Urinary bladder (tissue), 4 donors: ENCODE data around the gene RAB31. TPM values are rescaled to one million over a fixed set of nuclear protein-coding genes. Genes with fewer than 3 reads are reported as not detected.

Source experiments
- DNase-seq: peaks from one replicate; pipeline ENCODE4 v3.0.0-alpha.2; 2015; ENCODE audit errors: extremely low spot score
- H3K27ac ChIP-seq: one replicate; pipeline ENCODE4 v1.5.1; 2013; ENCODE audit warnings: low read depth, mild to moderate bottlenecking, moderate library complexity
- H3K36me3 ChIP-seq: one replicate; pipeline ENCODE4 v1.6.1; 2013; ENCODE audit warnings: mild to moderate bottlenecking, moderate library complexity; ENCODE audit not compliant: insufficient read depth
- H3K4me1 ChIP-seq: one replicate; pipeline ENCODE4 v1.6.1; 2013; ENCODE audit warnings: mild to moderate bottlenecking, moderate library complexity; ENCODE audit not compliant: insufficient read depth
- H3K4me3 ChIP-seq: one replicate; pipeline ENCODE4 v1.5.1; 2013; ENCODE audit warnings: low read depth, low read length
- WGBS: extraction: QIAGEN DNeasy Blood & Tissue Kit; methylation state at CpG from one replicate; pipeline ENCODE4 v1.1.7; 2013; 5-methylcytosine and 5-hydroxymethylcytosine counted together
- polyA plus RNA-seq: library from polyadenylated mRNA; stranded (reverse); fragments of 200-250 nt; gene quantifications from one replicate; pipeline ENCODE4 v1.2.3, GENCODE V29; 2013
- total RNA-seq: library from RNA; depleted of rRNA; stranded (reverse); fragments of >200 nt; gene quantifications from one replicate; pipeline ENCODE4 v1.2.3, GENCODE V29; 2014
- donor health status: healthy with polysubstance abuse.
- donor health status: healthy.

The RAB31 gene
- total and polyA plus RNA-seq, 2 donors: 37.1 to 77.2 TPM

GRCh38 chr18:9827211-9827792 is 119.2 kb downstream of the RAB31 start:
- DNase-seq: no peak
- Histone ChIP-seq H3K27ac (no peak overlapping the region), H3K4me1 (peaks cover 1% of the 10 kb centered on the region), H3K4me3 (no peak overlapping the region), H3K36me3 (no peaks in the 10 kb centered on the region)
- 83% methylated on average over 7 of the region's 7 CpGs for WGBS

DNA sequence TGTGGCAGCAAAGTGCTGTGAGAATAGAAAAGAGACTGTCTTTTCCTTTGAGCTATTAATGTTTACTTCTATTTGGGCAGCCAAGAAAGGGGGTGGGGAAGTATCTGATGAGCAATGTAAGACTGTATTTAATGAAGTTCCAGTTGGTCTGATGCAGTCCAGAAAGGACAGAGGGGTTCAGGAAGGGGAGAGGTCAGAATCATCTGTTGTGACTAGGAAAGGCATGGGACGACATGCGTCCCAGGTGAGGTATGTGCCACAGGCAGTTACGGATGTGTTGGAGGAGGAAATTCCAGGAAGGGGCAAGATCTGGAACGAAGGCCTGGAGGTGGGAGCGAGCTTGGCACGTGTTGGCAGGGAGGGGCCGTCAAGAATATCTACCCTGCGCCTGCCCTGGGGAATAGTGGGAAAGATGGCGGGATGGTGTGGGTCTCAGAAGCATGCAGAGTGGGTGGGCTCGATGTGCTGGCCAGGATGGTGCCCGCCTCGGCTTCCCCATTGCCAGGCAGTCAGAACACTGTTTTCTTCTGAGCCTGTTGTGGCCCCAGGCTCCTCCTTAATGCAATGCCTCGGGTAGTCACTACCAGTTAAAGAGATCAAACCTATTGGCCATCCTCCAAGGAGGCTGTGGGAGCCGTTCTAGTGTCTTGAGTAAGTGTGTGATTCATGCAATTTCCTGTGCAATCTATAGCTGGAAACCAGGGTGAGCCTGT is 119.8 kb downstream of the RAB31 start:
- Histone ChIP-seq H3K27ac (no peak overlapping the region), H3K36me3 (no peaks in the 10 kb centered on the region), H3K4me1 (peaks cover 1% of the 10 kb centered on the region), H3K4me3 (no peak overlapping the region)
- WGBS: 79% methylated on average over 14 of the region's 14 CpGs
- no peak for DNase-seq

- 88% methylated on average over 15 of the region's 15 CpGs for WGBS
- Histone ChIP-seq H3K4me1 (peaks cover 1% of the 10 kb centered on the region), H3K36me3 (no peaks in the 10 kb centered on the region)
Measured at GRCh38 chr18:9828506-9829396, 120.7 kb downstream of the RAB31 start.

DNA sequence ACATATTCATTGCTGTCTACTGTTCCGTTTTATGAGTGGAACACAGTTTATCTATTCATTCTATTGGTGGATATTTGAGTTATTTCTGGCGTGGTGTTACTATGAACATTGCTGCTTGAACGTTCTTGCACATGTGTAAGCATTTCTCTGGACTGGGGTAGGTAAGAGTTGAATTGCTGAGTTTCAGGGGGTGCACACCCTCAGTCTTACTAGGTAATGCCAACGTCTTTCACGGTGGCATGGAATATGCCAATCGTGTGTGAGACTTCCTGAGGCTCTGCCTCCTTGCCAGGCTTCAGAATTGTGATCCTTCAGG is 121.3 kb downstream of the RAB31 start:
- 94% methylated on average over 6 of the region's 6 CpGs for WGBS
- no peaks in the 10 kb centered on the region for H3K36me3 ChIP-seq
- H3K27ac ChIP-seq: no peak overlapping the region
- DNase-seq: no peak
- H3K4me1 ChIP-seq: peaks cover 1% of the 10 kb centered on the region
- H3K4me3 ChIP-seq: no peak overlapping the region

More at GRCh38 chr18:9828506-9829396, 120.7 kb downstream of the RAB31 start:
- DNase-seq: no peak
- no peak overlapping the region for H3K4me3 ChIP-seq
- H3K27ac ChIP-seq: no peak overlapping the region

DNA sequence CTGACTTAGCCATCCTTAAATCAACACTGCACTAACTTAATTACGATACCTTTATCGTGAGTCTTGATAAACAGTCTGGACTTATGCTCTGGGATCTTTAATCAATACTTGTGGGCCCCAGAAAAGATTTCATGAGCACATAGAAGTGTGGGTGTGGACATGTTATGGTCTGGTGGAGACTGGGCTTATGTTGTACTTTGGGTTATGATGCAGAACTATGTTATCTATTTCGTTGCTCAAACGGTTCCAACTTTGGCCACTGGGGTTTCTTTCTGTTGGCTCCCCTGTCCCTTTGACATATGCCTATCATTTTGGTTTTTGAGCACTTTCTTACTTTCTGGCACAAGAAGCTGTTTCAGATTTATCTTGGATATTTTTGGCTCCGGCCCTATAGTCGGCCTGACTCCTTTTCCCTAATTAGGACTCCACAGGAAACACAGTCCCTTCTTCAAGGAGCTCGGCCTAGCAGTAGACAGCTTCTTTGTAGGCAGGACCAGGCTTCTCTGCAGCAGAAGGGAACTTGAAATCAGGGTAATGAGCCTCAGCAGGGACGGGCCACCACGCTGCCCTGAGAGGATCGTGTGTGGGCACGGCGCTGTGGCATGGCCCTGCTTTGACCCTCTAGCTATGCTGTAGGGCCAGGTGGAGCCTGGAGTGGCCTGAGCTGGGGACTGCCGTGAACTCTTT is 123.1 kb downstream of the RAB31 start:
- 78% methylated on average over 13 of the region's 13 CpGs for WGBS
- no peaks in the 10 kb centered on the region for H3K4me1 ChIP-seq
- H3K27ac ChIP-seq: no peak overlapping the region
- DNase-seq: no peak
- no peaks in the 10 kb centered on the region for H3K36me3 ChIP-seq
- H3K4me3 ChIP-seq: no peak overlapping the region

DNA sequence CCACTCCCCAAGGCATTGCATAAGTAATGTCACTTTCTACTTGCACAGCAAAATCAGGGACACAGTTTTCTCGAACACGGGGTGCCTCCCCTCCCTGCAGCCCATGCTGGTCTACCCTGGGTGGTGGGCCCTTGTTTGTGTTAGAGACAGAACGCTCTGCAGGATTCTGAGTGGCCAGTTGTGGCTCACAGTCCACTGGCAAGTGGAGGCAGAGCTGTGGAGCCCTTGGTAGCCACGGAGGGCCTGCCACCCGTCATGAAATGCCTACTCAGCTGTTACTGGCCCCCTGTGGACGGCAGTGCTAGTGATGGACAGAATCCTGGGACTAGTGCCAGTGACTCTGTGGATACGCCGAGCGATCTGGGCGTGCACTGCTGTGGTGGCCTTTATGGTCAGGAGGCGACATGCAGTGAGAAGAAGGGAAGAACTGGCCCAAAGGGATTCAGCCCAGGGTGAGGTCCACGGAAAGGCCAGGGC is 123.7 kb downstream of the RAB31 start:
- no peaks in the 10 kb centered on the region for H3K36me3 ChIP-seq
- no peak overlapping the region for H3K4me3 ChIP-seq
- H3K4me1 ChIP-seq: no peaks in the 10 kb centered on the region
- no peak for DNase-seq
- 91% methylated on average over 12 of the region's 12 CpGs for WGBS
- no peak overlapping the region for H3K27ac ChIP-seq

DNA sequence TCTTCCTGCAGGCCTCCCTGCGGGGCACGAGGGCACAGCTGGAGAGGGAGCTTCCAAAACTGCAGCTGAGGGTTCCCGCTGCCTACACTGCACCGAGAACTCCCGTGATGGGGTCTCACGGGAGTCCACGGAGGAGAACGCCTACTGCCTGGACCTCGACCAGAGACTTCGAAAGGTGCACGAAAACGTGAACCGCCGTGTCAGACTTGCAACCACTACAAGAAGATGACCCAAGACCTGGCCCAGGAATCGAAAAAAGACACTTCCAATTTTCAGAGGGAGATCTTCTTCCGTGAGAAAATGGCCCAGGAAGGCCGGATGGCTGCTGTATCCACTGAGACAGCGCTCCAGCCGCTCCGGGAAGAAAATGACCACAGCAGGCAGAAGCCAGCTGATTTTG is 124.8 kb downstream of the RAB31 start:
- H3K4me1 ChIP-seq: no peaks in the 10 kb centered on the region
- H3K36me3 ChIP-seq: no peaks in the 10 kb centered on the region
- H3K27ac ChIP-seq: no peak overlapping the region
- H3K4me3 ChIP-seq: no peak overlapping the region
- DNase-seq: no peak
- WGBS: 98% methylated on average over 20 of the region's 20 CpGs

DNA sequence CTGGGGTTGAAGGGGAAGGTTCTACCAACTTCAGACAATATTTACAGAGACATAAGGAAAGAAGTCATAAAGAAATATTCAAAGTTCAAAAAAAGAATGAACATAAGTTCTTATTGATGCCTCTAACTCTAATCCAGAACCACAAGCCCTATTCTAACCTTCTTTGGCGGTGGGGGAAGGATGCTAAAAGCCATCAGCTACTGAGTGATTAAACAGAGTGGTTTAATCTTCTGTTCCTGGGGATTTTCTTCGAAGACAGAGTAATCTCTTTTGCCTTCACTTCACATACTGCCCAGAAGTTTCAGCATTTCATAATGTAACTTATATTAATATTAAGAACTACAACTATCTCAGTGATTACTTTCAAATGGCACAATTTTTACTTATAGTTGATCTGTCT is 126.5 kb downstream of the RAB31 start:
- no peak for DNase-seq
- H3K4me3 ChIP-seq: no peak overlapping the region
- no peaks in the 10 kb centered on the region for H3K4me1 ChIP-seq
- H3K36me3 ChIP-seq: no peaks in the 10 kb centered on the region
- 70% methylated on average over 2 of the region's 2 CpGs for WGBS
- no peak overlapping the region for H3K27ac ChIP-seq

- no peaks in the 10 kb centered on the region for H3K4me1 ChIP-seq
- no peak overlapping the region for H3K4me3 ChIP-seq
- 59% methylated on average over 11 of the region's 11 CpGs for WGBS
- H3K36me3 ChIP-seq: no peaks in the 10 kb centered on the region
- DNase-seq: no peak
- H3K27ac ChIP-seq: no peak overlapping the region
Measured at GRCh38 chr18:9835113-9835755, 127.1 kb downstream of the RAB31 start.

DNA sequence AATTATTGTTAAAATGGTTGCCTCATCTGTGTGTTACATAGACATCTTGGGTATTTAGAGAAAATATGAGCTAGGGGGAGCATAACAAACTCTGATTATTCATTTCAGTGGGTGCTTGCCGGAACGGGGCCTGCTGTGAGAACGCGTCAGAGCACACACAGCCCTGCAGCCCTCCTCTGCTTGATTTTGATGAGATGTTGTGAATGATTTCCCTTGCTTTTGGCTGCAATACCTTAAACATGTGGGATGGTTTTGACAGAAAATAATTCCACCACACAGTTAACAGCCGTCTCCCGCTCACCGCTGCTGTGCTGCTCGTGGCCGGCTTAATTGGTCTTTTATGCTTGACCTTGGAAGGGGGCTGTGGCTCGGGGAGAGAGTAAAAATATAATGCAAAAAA is 127.7 kb downstream of the RAB31 start:
- no peak for DNase-seq
- Histone ChIP-seq H3K4me1 (no peaks in the 10 kb centered on the region), H3K36me3 (no peaks in the 10 kb centered on the region), H3K27ac (no peak overlapping the region), H3K4me3 (no peak overlapping the region)
- WGBS: 60% methylated on average over 10 of the region's 10 CpGs

- no peak for DNase-seq
- 60% methylated on average over 10 of the region's 10 CpGs for WGBS
- Histone ChIP-seq H3K4me3 (no peak overlapping the region), H3K36me3 (no peaks in the 10 kb centered on the region), H3K27ac (no peak overlapping the region), H3K4me1 (no peaks in the 10 kb centered on the region)
Measured at GRCh38 chr18:9838144-9838877, 130.2 kb downstream of the RAB31 start.

DNA sequence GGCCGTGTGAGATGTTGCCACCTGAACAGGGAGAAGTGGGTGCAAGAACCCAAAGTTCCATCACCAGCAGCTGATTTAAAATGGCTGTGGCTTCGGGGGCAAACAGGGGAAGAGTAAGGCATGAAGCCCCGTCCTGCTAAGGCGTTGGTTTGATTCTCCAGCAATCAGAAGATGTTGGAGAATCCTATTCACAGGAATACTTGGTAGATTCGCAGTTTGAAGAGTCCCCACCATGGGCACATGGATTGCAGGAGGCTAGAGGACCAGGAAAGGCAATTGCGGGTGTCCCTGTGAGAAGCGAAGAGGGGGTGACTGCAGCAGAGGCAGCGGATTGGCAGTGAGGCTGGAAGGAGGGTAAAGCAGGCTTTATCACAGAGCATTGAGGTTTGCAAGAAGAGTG is 131.1 kb downstream of the RAB31 start:
- H3K4me1 ChIP-seq: no peaks in the 10 kb centered on the region
- H3K27ac ChIP-seq: no peak overlapping the region
- WGBS: 95% methylated on average over 8 of the region's 8 CpGs
- DNase-seq: no peak
- no peak overlapping the region for H3K4me3 ChIP-seq
- no peaks in the 10 kb centered on the region for H3K36me3 ChIP-seq
